Activated T-cell treated with anti-CD3 and anti-CD28 coated beads, Interleukin-2, amount 50 U/mL, for 1 hour (primary cell): ENCODE measurements around the gene ERMAP.
"Not testable (repeated sequence)": the region's sequence is repeated elsewhere in the genome, so short reads cannot be mapped to it uniquely, and the experiment has no call there.

Experiments
- DNase-seq: peaks from one replicate; pipeline ENCODE4 v3.0.0-alpha.2; 2020

Gene ERMAP

DNA sequence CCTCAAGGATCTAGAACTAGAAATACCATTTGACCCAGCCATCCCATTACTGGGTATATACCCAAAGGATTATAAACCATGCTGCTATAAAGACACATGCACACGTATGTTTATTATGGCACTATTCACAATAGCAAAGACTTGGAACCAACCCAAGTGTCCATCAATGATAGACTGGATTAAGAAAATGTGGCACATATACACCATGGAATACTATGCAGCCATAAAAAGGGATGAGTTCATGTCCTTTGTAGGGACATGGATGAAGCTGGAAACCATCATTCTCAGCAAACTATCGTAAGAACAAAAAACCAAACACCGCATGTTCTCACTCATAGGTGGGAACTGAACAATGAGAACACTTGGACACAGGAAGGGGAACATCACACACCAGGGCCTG is 2.1 kb upstream of the ERMAP start:
- DNase-seq, result not testable (repeated sequence)

DNA sequence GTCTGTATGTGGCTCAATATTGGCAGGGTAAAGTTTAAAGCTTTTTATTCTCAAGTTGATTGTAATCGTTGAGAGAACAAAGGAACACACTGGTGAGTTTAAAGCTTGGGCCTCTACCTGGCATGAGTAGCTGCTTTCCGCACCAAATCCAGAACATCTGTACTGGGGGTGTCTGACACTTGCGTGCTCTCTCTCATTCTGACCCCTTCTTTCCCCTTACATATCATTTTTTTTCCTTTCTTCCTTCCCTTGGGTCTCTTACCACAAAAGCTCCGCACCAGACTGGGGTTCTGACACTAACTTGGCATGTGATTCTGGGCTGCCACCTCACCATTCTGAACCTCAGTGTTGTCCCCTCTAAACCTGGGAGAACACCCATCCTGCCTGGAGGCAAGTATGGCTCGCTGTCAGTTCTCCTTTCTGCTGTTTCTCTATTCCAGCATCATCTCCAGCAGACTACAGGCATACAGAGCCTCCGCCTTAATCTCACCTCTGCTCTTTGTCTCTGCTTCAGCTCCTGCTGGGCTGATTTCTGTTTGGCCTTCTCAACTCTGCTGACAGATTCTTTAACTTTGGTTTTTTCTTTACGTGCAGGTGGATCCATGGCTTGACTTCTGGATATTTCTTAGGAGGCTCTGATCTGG is 859 bp upstream of the ERMAP start:
- DNase-seq, result peak; percentile 24

DNA sequence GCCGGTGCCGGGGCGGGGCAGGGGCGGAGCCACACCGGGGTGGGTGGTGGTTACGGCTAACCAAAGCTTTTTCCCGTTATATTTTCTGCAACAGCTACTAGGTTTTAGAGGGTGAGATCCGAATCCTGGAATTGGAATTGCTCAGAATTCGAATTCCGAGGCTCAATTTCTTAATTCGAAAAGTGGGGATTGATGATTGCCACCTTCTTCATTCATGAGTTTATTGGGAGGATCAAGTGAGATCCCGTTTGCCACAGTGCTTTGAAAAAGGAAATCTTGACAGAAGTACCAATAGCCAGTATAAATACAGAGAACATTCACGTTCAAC is 482 bp downstream of the ERMAP start:
- no peak for DNase-seq

DNA sequence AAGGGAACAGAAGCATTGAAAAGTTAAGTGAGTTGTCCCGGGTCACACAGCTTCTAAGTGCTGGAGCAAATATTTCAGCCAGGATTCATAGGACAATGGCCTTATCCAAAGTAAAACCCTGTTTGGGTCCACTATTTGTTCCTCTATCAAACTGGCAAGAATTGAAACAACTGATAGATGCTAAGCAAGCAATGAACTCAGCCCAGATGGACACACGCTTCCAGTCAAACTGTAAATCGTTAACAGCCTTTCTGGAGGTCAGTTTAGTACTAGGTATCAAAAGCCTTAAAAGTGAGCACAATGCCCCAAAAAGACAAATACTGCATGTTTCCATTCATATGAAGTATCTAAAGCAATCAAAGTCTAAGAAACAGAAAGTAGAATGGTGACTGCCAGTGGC is 1.1 kb downstream of the ERMAP start:
- no peak for DNase-seq

GRCh38 chr1:42820813-42821212 is 3.9 kb downstream of the ERMAP start:
- DNase-seq, result no peak

DNA sequence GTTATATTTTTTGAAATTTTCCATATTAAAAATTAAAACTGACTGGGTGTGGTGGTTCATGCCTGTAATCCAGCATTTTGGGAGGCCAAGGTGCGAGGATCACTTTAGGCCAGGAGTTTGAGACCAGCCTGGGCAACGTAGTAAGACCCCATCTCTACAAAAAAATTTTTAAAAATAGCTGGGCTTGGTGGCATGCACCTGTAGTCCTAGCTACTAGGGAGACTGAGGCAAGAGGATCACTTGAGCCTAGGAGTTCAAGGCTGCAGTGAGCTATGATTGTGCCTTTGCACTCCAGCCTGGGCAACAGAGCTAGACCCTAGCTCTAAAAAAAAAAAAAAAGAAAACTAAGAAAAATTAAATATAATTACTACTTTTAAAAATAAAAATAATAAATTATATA is 4.8 kb downstream of the ERMAP start:
- no peak for DNase-seq

GRCh38 chr1:42822800-42823392 is 6.0 kb downstream of the ERMAP start:
- no peak for DNase-seq

DNA sequence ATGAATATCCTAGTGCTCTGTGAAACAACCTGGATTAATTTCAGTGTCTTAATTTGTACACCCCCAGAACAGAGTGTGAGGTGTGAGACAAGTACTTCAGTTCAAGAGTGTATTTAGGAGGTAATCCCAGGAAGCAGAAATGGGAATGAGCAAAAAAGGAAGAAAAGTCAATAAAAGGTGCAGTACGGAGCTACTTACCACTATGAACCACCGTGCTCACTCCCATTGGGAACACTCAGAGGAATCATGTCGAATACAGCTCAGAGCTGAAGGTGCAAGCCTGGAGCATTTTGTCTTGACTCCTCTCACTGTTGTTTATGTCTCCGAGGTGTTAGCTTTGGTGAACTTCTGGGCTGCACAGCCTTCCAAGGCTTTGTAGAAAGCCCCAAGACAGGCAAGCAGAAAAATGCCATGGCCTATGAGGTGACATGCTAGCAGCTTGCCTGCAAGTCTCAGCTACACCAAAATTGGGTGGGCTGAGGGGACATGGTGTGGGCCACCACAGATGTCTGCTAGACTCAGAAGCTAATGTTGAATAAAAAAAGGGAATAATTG is 7.6 kb downstream of the ERMAP start:
- DNase-seq, result no peak

DNA sequence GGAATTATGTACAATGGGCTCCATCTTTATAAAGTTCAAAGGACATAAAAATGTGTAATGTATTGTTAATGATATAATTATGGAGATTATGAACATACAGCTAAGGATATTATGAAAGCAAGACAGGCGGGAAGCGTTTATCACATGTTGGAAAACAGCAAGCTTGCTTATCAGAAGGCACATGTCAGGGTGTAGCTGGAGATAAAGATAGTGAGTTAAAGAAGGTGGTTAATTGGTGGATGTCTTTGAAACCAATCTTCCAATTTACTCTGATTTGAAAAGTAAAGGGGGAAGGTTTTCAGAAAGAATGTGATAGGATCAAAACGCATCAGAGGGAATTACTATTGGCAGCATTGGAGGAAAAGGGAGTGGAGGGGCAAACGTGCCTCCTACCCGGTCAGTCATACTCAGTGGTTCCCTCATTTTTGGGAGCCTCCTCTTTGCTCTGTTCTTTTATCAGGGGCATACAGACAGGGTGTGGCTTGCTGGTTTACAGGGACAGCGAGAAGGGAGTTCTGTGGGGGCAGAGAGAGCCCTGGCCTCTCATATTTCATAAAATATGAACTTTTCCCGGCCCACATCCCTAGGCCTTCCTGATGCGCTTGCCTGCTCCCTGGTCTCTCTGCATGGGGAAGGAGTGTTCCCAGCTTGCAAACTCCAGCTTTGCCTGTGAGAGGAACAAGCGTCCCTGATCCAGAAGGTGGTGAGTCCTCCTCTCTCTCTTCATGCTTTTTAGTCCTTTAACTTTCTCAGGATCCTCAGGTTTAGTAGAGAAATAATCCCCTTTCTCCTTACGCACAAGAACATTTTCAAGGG is 8.3 kb downstream of the ERMAP start:
- DNase-seq, result no peak

DNA sequence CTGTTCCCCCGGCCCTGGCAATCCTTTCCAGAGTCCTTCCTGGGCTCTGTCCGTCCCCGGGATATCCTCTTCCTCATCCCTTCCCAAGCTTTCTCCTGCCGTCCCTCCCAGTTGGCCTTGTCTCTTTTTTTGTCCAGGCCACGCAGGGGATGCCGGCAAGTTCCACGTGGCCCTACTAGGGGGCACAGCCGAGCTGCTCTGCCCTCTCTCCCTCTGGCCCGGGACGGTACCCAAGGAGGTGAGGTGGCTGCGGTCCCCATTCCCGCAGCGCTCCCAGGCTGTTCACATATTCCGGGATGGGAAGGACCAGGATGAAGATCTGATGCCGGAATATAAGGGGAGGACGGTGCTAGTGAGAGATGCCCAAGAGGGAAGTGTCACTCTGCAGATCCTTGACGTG is 13.7 kb downstream of the ERMAP start:
- DNase-seq, result no peak

GRCh38 chr1:42831273-42831672 is 14.4 kb downstream of the ERMAP start:
- no peak for DNase-seq

DNA sequence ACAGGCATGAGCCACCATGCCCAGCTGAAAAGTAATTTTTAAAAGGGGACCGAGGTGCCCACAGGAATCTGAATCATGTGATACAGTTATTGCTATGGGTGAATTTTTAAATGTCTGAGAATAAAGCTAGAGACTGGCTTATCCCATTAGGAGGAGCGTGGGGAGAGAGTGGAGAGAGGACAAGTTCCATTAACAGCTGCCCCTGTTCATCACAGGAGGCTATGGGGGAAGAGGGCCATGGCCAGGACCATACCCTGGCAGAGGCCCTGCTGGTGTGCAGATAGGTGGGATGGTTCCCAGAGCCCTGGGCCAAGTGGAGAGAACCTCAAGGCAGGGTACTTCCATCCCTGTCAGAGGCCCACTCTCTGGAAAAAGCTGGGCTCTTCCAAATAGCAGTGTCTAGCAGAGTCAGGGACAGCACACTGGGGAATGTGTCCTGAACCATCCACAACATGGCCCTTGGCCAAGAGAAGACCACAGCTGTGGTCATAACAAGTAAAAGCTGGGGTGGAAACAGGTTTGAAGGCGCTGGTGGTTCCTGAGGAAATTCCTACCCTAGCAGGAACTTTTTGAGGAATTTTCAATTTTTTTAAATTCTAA is 15.8 kb downstream of the ERMAP start:
- no peak for DNase-seq

DNA sequence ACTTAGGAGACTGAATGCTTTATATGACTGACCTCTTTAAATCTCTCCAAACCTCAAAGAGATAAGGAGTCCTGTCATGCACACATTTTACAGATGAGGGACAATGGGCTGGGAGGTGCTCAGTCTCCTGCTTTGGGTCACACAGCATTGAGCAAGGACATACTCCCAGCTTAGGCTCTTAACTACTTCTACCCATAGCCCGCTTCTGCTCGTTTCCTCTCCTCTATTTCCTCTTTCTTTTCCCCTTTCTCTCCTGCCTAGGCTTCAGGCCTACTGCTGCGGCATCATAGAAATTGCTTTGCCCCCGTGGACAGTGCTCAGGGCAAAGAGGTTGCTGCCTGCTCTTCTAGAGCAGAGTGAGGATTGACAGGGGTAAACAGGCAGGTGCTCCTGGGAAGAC is 17.1 kb downstream of the ERMAP start:
- no peak for DNase-seq

DNA sequence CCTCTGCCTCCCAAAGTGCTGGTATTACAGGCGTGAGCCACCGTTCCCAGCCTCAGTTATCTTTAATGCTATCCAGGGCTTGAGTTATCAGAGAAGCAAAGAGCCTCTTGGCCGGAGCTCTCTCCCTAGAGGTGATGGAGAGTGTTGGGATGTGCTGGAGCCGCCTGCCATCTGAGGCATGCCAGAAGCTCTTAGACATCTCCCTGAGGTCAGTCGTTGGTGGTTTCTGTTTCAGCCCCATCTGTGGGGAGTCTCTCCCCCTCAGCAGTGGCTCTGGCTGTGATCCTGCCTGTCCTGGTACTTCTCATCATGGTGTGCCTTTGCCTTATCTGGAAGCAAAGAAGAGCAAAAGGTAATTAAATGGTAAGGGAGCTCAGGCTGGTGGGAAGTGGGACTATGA is 17.9 kb downstream of the ERMAP start:
- no peak for DNase-seq

DNA sequence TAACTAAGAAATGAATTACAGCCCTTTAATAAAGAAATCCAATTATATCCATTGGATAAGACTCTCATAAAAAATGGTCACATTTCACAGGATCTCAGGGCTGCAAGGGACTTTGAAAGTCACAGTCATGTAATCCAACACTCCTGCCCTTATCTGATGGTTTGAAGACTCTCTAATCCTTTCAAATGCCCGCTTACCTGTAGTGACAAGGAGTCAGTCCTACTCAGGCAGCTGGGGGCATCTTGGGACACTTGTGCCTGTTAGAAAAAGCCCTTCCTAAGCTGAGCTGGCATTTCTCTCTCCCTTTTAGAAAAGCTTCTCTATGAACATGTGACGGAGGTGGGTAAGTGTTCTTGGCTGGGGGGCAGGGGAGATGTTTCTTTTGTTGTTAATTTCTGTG is 18.5 kb downstream of the ERMAP start:
- DNase-seq, result no peak

DNA sequence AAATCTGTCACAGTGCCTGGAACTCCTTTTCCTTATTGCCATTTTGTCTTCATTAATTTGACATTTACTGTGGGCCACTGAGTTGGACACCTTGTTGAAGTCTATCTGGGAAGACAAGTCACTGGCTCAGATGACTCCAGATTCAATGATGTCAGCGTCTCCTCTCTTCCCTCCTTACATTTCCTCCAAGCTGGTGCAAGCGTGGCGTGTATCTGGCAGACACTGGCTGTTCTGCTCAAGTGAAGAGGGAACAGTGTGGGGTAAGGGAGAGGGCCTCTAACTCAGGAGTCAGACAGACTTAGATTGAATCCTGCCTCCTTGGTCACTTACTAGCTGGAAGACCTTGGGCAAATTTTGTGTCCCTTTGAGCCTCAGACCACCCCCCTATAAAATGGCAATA is 20.8 kb downstream of the ERMAP start:
- DNase-seq, result no peak

- DNase-seq, result no peak
Measured at GRCh38 chr1:42838482-42839190, 21.7 kb downstream of the ERMAP start.

GRCh38 chr1:42841010-42841409 is 24.1 kb downstream of the ERMAP start:
- DNase-seq, result no peak

- DNase-seq, result no peak
Measured at GRCh38 chr1:42841440-42842147, 24.7 kb downstream of the ERMAP start.

GRCh38 chr1:42844592-42845140 is 27.7 kb downstream of the ERMAP start:
- DNase-seq, result no peak

- DNase-seq, result no peak
Measured at GRCh38 chr1:42845193-42845592, 28.3 kb downstream of the ERMAP start.

DNA sequence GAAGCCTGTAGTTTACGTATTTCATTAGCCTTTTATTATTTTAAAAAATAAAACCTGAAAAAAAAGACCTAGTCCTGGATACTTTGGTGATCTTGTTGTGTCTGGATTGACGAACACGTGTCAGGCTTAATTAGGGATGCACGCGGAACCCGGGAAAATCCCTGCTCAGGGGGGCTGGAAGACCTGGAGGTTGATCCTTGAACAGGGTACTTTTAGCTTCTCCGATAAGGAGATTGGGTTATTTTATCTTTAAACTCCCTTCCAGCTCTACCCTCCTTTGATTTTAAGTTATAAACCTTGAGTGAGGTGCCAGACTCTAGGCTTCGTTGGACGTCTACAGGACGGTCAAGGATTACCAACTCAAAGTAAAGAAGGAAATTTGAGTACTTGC is 28.9 kb downstream of the ERMAP start:
- no peak for DNase-seq
